GM21528 (cell line): ENCODE data around the gene ANKRD9.

Source experiments
- ATAC-seq: cut with Tn5 transposase; IDR thresholded peaks from one replicate; pipeline ENCODE4 v1.9.1; 2021; ENCODE audit warnings: mild to moderate bottlenecking, moderate library complexity; ENCODE audit not compliant: unreplicated experiment, low FRiP score

Gene ANKRD9

GRCh38 chr14:102499401-102500157, 10.0 kb downstream of the ANKRD9 start:
- ATAC-seq = no peak

- ATAC-seq = no peak
These were observed 10.8 kb downstream of the ANKRD9 start for GRCh38 chr14:102498678-102499265.

- no peak for ATAC-seq
These were observed 11.4 kb downstream of the ANKRD9 start for GRCh38 chr14:102497998-102498677.

GRCh38 chr14:102496958-102497744, 12.4 kb downstream of the ANKRD9 start:
- no peak for ATAC-seq

GRCh38 chr14:102496331-102496691, 13.3 kb downstream of the ANKRD9 start:
- no peak for ATAC-seq

- ATAC-seq = no peak
These were observed 13.9 kb downstream of the ANKRD9 start for GRCh38 chr14:102495491-102496330.

GRCh38 chr14:102493585-102493984, 16.0 kb downstream of the ANKRD9 start:
- no peak for ATAC-seq

- ATAC-seq = no peak
These were observed 16.5 kb downstream of the ANKRD9 start for GRCh38 chr14:102493096-102493495.

GRCh38 chr14:102492531-102492910, 17.1 kb downstream of the ANKRD9 start:
- no peak for ATAC-seq

GRCh38 chr14:102491786-102492530, 17.6 kb downstream of the ANKRD9 start:
- no peak for ATAC-seq

GRCh38 chr14:102491366-102491765, 18.2 kb downstream of the ANKRD9 start:
- ATAC-seq = no peak

- ATAC-seq = no peak
These were observed 19.1 kb downstream of the ANKRD9 start for GRCh38 chr14:102490456-102490855.

- ATAC-seq = no peak
These were observed 22.4 kb downstream of the ANKRD9 start for GRCh38 chr14:102487204-102487577.

- ATAC-seq = no peak
These were observed 22.9 kb downstream of the ANKRD9 start for GRCh38 chr14:102486513-102487203.

- no peak for ATAC-seq
These were observed 23.7 kb downstream of the ANKRD9 start for GRCh38 chr14:102485693-102486512.

- ATAC-seq = no peak
These were observed 25.3 kb downstream of the ANKRD9 start for GRCh38 chr14:102484316-102484715.

GRCh38 chr14:102481791-102482238, 27.8 kb downstream of the ANKRD9 start:
- no peak for ATAC-seq

- no peak for ATAC-seq
These were observed 28.2 kb downstream of the ANKRD9 start for GRCh38 chr14:102481371-102481770.
